ENCODE results near the gene NSMCE4A. TPM values are rescaled to one million over a fixed set of nuclear protein-coding genes. Genes with fewer than 3 reads are reported as not detected.

Gene NSMCE4A
- total and polyA plus RNA-seq, 2 donors (not counting 3 experiments of a cell fraction or from before 2014, with no cell fraction given): 36.8 to 51.0 TPM

DNA sequence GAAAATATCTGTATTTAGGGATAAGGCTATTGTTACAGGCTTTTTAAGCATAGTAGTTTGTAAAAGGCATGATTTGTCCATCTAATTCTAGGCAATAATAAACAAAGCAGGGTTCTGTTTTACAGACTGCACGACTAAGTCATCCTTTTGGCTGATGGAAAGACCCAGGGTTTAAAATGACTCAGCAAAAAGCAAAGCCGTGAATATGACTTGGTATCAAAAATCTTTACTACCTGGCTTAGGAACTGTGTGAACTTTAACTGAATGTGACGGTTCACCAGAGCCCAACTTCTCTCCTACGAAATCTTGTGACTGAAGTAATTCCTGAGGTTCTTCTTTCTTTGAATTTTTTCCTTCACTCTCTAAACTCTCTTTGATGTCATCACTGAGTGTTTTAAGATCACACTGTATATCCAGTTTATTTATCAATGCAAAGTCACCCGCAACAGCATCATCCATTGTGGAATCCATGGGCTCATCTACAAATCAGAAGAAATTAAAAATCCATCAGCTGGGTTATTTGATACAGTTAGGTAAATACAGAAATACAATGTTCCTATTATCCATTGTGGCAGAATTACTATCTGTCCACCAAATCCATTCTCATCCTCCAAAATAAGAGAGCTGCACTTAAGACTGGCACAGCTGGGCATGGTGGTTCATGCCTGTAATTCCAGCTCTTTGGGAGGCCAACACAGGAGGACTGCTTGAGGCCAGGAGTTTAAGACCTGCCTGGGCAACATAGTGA, 64.2 kb downstream of the NSMCE4A start:
- no peaks in the 10 kb centered on the region for H4K20me1 ChIP-seq (replicated peaks; ENCODE audit: control insufficient read depth, extremely low read depth, insufficient read depth, low read length)
- ChIA-PET POLR2A (no interaction called here), CTCF (interaction anchor here (1.7 kb wide), 1 partner anchor 10 kb away, joined by 10 read pairs; no protein-coding TSS in a partner anchor)
- dilution Hi-C loops (cut with MboI; ENCODE audit: extremely low pct_ligation_motif_present, low sequenced_read_pairs): no loop called here
- H3K36me3 ChIP-seq (ENCODE audit: control insufficient read depth in 2 of 2, extremely low read depth in 1 of 2, insufficient read depth in 2 of 2, low read length in 2 of 2): peaks cover 0 to 5% of the 10 kb centered on the region in 2 experiments
- TF ChIP-seq FOS (IDR thresholded peaks at IDR 0.05; ENCODE audit: borderline replicate concordance, insufficient read depth, low read length) (no peak), POLR2A (IDR thresholded peaks at IDR 0.05; ENCODE audit: low read depth, low read length) (no peak), EZH2 (IDR thresholded peaks at IDR 0.05; ENCODE audit: borderline replicate concordance, low read depth, low read length, severe bottlenecking) (no peak), JUN (IDR thresholded peaks at IDR 0.05; ENCODE audit: borderline replicate concordance, insufficient read depth, insufficient read length, low read depth) (no peak), MYC (IDR thresholded peaks at IDR 0.05; ENCODE audit: low read depth, low read length) (no peak), POLR2AphosphoS5 (IDR thresholded peaks at IDR 0.05; ENCODE audit: insufficient read depth, low read depth, low read length) (no peak), GATA2 (IDR thresholded peaks at IDR 0.05; ENCODE audit: insufficient read depth, insufficient read length, low read depth, low read length) (no peak)
- TF ChIP-seq, protein P1, sequence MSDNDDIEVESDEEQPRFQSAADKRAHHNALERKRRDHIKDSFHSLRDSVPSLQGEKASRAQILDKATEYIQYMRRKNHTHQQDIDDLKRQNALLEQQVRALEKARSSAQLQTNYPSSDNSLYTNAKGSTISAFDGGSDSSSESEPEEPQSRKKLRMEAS (IDR thresholded peaks at IDR 0.05; ENCODE audit: insufficient read depth, insufficient read length): no peak
- TF ChIP-seq, protein P2, sequence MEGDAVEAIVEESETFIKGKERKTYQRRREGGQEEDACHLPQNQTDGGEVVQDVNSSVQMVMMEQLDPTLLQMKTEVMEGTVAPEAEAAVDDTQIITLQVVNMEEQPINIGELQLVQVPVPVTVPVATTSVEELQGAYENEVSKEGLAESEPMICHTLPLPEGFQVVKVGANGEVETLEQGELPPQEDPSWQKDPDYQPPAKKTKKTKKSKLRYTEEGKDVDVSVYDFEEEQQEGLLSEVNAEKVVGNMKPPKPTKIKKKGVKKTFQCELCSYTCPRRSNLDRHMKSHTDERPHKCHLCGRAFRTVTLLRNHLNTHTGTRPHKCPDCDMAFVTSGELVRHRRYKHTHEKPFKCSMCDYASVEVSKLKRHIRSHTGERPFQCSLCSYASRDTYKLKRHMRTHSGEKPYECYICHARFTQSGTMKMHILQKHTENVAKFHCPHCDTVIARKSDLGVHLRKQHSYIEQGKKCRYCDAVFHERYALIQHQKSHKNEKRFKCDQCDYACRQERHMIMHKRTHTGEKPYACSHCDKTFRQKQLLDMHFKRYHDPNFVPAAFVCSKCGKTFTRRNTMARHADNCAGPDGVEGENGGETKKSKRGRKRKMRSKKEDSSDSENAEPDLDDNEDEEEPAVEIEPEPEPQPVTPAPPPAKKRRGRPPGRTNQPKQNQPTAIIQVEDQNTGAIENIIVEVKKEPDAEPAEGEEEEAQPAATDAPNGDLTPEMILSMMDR (IDR thresholded peaks at IDR 0.05; ENCODE audit: extremely low read depth in 1 of 2, insufficient read depth in 1 of 2, low read depth in 1 of 2, low read length in 2 of 2): no peak
- intact Hi-C loops (cut with micrococcal nuclease): no loop called here
- no peaks in the 10 kb centered on the region for H3K79me2 ChIP-seq (ENCODE audit: control insufficient read depth, insufficient read depth, low read length)
- no peak overlapping the region for H3K4me2 ChIP-seq (ENCODE audit: insufficient read depth, low read length)
- no peaks in the 10 kb centered on the region for H3K27me3 ChIP-seq (ENCODE audit: control insufficient read depth in 2 of 2, insufficient read depth in 2 of 2, low read length in 2 of 2)
- DNase-seq (ENCODE audit: low read depth, low spot score) (no peak), FAIRE-seq (no peak)
- no peak overlapping the region for H3K4me3 ChIP-seq (replicated peaks in 1 of 3; ENCODE audit: insufficient read depth in 1 of 3, low read depth in 1 of 3, low read length in 3 of 3)
- BruUV-seq (replicated peaks): no TSS peak
- no peaks in the 10 kb centered on the region for H3K4me1 ChIP-seq (ENCODE audit: control insufficient read depth, extremely low read depth, insufficient read depth, low read length)
- no peaks in the 10 kb centered on the region for H3K9me1 ChIP-seq (replicated peaks; ENCODE audit: control insufficient read depth, extremely low read depth, insufficient read depth, low read length)
- no peak overlapping the region for H3K27ac ChIP-seq (ENCODE audit: insufficient read depth, low read depth, low read length)
- no peaks in the 10 kb centered on the region for H3K9me3 ChIP-seq (replicated peaks; ENCODE audit: control insufficient read depth, insufficient read depth, low read length)
- H2AFZ ChIP-seq (ENCODE audit: low read depth, low read length): no peak overlapping the region
- H3K9ac ChIP-seq (replicated peaks; ENCODE audit: extremely low read depth, insufficient read depth, low read length): no peak overlapping the region

Small RNA genes lying within 50 kb of the gene (small RNA-seq; reads per million reads assigned to genes)
- gene RF02219 (ENCODE audit: insufficient read depth, insufficient read length, low read depth, low replicate concordance): not detected

Other genes starting within 250 kb of the NSMCE4A start
- gene ATE1, start 47.2 kb downstream of the NSMCE4A start, total RNA-seq: 19.1 and 27.1 TPM in 2 replicates
- 6.9 and 8.7 TPM in 2 replicates for gene ATE1, start 47.2 kb downstream of the NSMCE4A start, polyA plus RNA-seq
- gene TACC2, start 13.9 kb upstream of the NSMCE4A start, total RNA-seq: 39.9 and 46.2 TPM in 2 replicates
- 11.1 and 14.4 TPM in 2 replicates for gene TACC2, start 13.9 kb upstream of the NSMCE4A start, polyA plus RNA-seq

Measured in endothelial cell of umbilical vein (primary cell).